GM12878 (cell line): ENCODE measurements around the gene MGRN1. TPM values are rescaled to one million over a fixed set of nuclear protein-coding genes. Genes with fewer than 3 reads are reported as not detected.

Source experiments
- ATAC-seq: fragments of 200-7000 bp; cut with Tn5 transposase; 3 replicates; pipeline ENCODE4 v1.9.1; 2020; ENCODE audit warnings: mild to moderate bottlenecking, moderate library complexity
- BruUV-seq: library from RNA; stranded (reverse); fragments of 400-500 nt; replicated peaks from 2 replicates; lab custom pipeline; 2021; lab: Mats Ljungman, UMichigan
- CTCF ChIA-PET: fragments of 300-600 bp; sonication (Branson Sonifier 250); formaldehyde crosslinking; extraction: SDS; loops from one replicate; lab custom pipeline; 2021; ENCODE audit warnings: inconsistent platforms; lab: Yijun Ruan, JAX
- POLR2A ChIA-PET: fragments of 350-600 bp; formaldehyde crosslinking; extraction: SDS; loops from one replicate; lab custom pipeline; 2021; ENCODE audit warnings: inconsistent platforms; lab: Charles Lee
- RAD21 ChIA-PET: fragments of 300-600 bp; sonication (Branson Sonifier 250); formaldehyde crosslinking; loops from one replicate; lab custom pipeline; 2023; ENCODE audit warnings: antibody characterized with exemption; ENCODE audit not compliant: unreplicated experiment; lab: Charles Lee
- SMC1A ChIA-PET: fragments of 300-600 bp; sonication (Branson Sonifier 250); formaldehyde crosslinking; loops from one replicate; lab custom pipeline; 2023; ENCODE audit not compliant: unreplicated experiment, uncharacterized antibody; lab: Charles Lee
- DNase-seq: peaks from one replicate; pipeline ENCODE4 v3.0.0-alpha.2; 2011; ENCODE audit warnings: low read depth, low spot score
- FAIRE-seq: peaks from 3 replicates; lab custom pipeline; 2011; peaks lifted over from hg19 to GRCh38; lab: Jason Lieb, UNC
- H2AFZ ChIP-seq: 2 replicates; pipeline ENCODE4 v1.6.0; 2011; ENCODE audit warnings: low read depth, low read length, control low read depth; ENCODE audit not compliant: control insufficient read depth
- H3K27ac ChIP-seq: 2 replicates; pipeline ENCODE4 v1.5.1; 2011; ENCODE audit warnings: control low read depth; ENCODE audit not compliant: control insufficient read depth, insufficient read depth
- H3K27me3 ChIP-seq, 2 experiments: replicated peaks in 1 of 2; 2 replicates each; pipeline versions ENCODE4 v1.6.0 to v1.6.1; 2011; ENCODE audit warnings: low read length in 1 of 2; ENCODE audit not compliant: control insufficient read depth in 2 of 2, insufficient read depth in 2 of 2
- H3K36me3 ChIP-seq, 2 experiments: 2 replicates each; pipeline ENCODE4 v1.5.1; 2011; ENCODE audit warnings: low read length in 1 of 2; ENCODE audit not compliant: control insufficient read depth in 2 of 2, insufficient read depth in 2 of 2
- H3K4me1 ChIP-seq: 2 replicates; pipeline ENCODE4 v1.6.1; 2011; ENCODE audit warnings: mild to moderate bottlenecking, low read length, moderate library complexity, mixed read lengths; ENCODE audit not compliant: control insufficient read depth, insufficient read depth
- H3K4me2 ChIP-seq: 2 replicates; pipeline ENCODE4 v1.6.0; 2011; ENCODE audit warnings: control low read depth; ENCODE audit not compliant: control insufficient read depth, insufficient read depth
- H3K4me3 ChIP-seq: fragments of 200-600 bp; sonication (generic); 2 replicates; pipeline ENCODE4 v1.5.1; 2016
- H3K79me2 ChIP-seq: 2 replicates; pipeline ENCODE4 v1.6.0; 2011; ENCODE audit warnings: low read length; ENCODE audit not compliant: control insufficient read depth, insufficient read depth
- H3K9ac ChIP-seq: 2 replicates; pipeline ENCODE4 v1.8.0; 2011; ENCODE audit warnings: low read length, control low read depth, mixed read lengths; ENCODE audit not compliant: control insufficient read depth, insufficient read depth
- H3K9me3 ChIP-seq: replicated peaks from 3 replicates; pipeline ENCODE4 v1.5.1; 2011; ENCODE audit warnings: mild to moderate bottlenecking, low read length; ENCODE audit not compliant: control insufficient read depth, insufficient read depth
- H4K20me1 ChIP-seq: 2 replicates; pipeline ENCODE4 v1.6.0; 2011; ENCODE audit not compliant: control insufficient read depth, insufficient read depth
- CBX3 ChIP-seq: fragments of 200-600 bp; sonication (generic); IDR thresholded peaks from 2 replicates; pipeline ENCODE4 v1.6.1; 2016; ENCODE audit warnings: low read depth, borderline replicate concordance
- FOS ChIP-seq: IDR thresholded peaks from 3 replicates; pipeline ENCODE4 v1.6.1; 2011; ENCODE audit warnings: borderline replicate concordance; ENCODE audit not compliant: insufficient read length; ENCODE audit errors: extremely low read depth
- JUND ChIP-seq: IDR thresholded peaks from 2 replicates; pipeline ENCODE4 v1.6.1; 2012; ENCODE audit warnings: low read depth, mild to moderate bottlenecking, low read length, improper control_type of control experiment, moderate library complexity
- KAT2A ChIP-seq: conservative IDR thresholded peaks from 2 replicates; pipeline ENCODE4 v1.6.1; 2011; ENCODE audit warnings: low read depth, low read length; ENCODE audit not compliant: control insufficient read depth
- NFYA ChIP-seq: IDR thresholded peaks from 2 replicates; pipeline ENCODE4 v1.6.1; 2011; ENCODE audit warnings: low read depth, mild to moderate bottlenecking, low read length, improper control_type of control experiment, borderline replicate concordance
- NR2C1 ChIP-seq: fragments of 450-650 bp; IDR thresholded peaks from 2 replicates; pipeline ENCODE4 v1.6.1; 2017; ENCODE audit warnings: antibody characterized with exemption, mild to moderate bottlenecking, moderate library complexity
- POLR2AphosphoS2 ChIP-seq: IDR thresholded peaks from 2 replicates; pipeline ENCODE4 v1.6.1; 2011; ENCODE audit warnings: low read depth, mild to moderate bottlenecking, low read length, improper control_type of control experiment, moderate library complexity
- POU2F2 ChIP-seq: IDR thresholded peaks from 3 replicates; pipeline ENCODE4 v1.6.1; 2011; ENCODE audit warnings: low read depth, mild to moderate bottlenecking, low read length, borderline replicate concordance
- SMAD1 ChIP-seq: fragments of 450-650 bp; IDR thresholded peaks from 2 replicates; pipeline ENCODE4 v1.6.1; 2018; ENCODE audit warnings: mild to moderate bottlenecking, low read depth; ENCODE audit not compliant: partially characterized antibody
- SUZ12 ChIP-seq: fragments of 200-600 bp; sonication (generic); IDR thresholded peaks from one replicate; pipeline ENCODE4 v1.6.1; 2018; ENCODE audit warnings: antibody characterized with exemption, mild to moderate bottlenecking; ENCODE audit not compliant: unreplicated experiment
- ZNF274 ChIP-seq: IDR thresholded peaks from one replicate; pipeline ENCODE4 v1.8.0; 2011; ENCODE audit not compliant: insufficient read length, insufficient read depth
- WGBS: methylation state at CpG from one replicate; pipeline ENCODE4 v1.1.6; 2016; ENCODE audit warnings: low lambda C conversion rate; ENCODE audit not compliant: insufficient replicate concordance, insufficient coverage; ENCODE audit errors: missing lambda C conversion rate; 5-methylcytosine and 5-hydroxymethylcytosine counted together
- in situ Hi-C: fragments of 300-500 bp; cut with MboI; formaldehyde crosslinking; loops from 9 replicates; pipeline ENCODE4 v1.14.3; 2018; ENCODE audit warnings: mixed read lengths
- intact Hi-C: fragments of 100-400 bp; cut with micrococcal nuclease; formaldehyde crosslinking; loops from one replicate; pipeline ENCODE4 v1.14.2; 2022; ENCODE audit not compliant: unreplicated experiment
- polyA plus RNA-seq, 11 experiments: library from polyadenylated mRNA; depleted of rRNA in 4 of 11; unstranded in 6 of 11; stranded (reverse) in 5 of 11; fragments of >200 nt; fragmentation: Nextera tagmentation in 4 of 11; fragmentation: Illumina TruSeq in 1 of 11; extraction: Ambion mirVana in 4 of 11; extraction: Trizol in 1 of 11; gene quantifications; 1 replicate in 1 of 11; 2 replicates in 10 of 11; pipeline versions ENCODE4 v1.2.1 to v1.2.3, GENCODE V29; 2011 to 2016; ENCODE audit warnings: inconsistent platforms in 2 of 11, missing spikeins in 2 of 11, low read depth in 1 of 11
- total RNA-seq, 4 experiments: library from RNA; depleted of rRNA in 3 of 4; stranded (reverse); fragments of >200 nt in 3 of 4; fragmentation: Illumina TruSeq in 1 of 4; extraction: Trizol in 1 of 4; gene quantifications; 2 replicates each; pipeline versions ENCODE4 v1.2.1 to v1.2.3, GENCODE V29; 2013 to 2021
- TF ChIP-seq, protein P1 (sequence below): IDR thresholded peaks from 2 replicates; pipeline ENCODE4 v1.6.1; 2012; ENCODE audit warnings: low read depth, low read length, improper control_type of control experiment
- TF ChIP-seq, protein P2 (sequence below): fragments of 450-650 bp; IDR thresholded peaks from 2 replicates; pipeline ENCODE4 v1.6.1; 2016; ENCODE audit warnings: mild to moderate bottlenecking
- TF ChIP-seq, protein P3 (sequence below): fragments of 450-650 bp; conservative IDR thresholded peaks from 2 replicates; pipeline ENCODE4 v1.6.1; 2017; ENCODE audit warnings: mild to moderate bottlenecking, moderate library complexity
- TF ChIP-seq, protein P4 (sequence below): IDR thresholded peaks from 2 replicates; pipeline ENCODE4 v1.6.1; 2012; ENCODE audit warnings: low read depth, low read length, improper control_type of control experiment
- TF ChIP-seq, protein P5 (sequence below): fragments of 450-650 bp; IDR thresholded peaks from 2 replicates; pipeline ENCODE4 v1.6.1; 2017; ENCODE audit warnings: low read depth, mild to moderate bottlenecking, moderate library complexity
- TF ChIP-seq, protein P6 (sequence below): IDR thresholded peaks from 2 replicates; pipeline ENCODE4 v1.6.1; 2011; ENCODE audit warnings: borderline replicate concordance, low read depth, mild to moderate bottlenecking, moderate library complexity, mixed read lengths, low read length; ENCODE audit not compliant: insufficient read depth; ENCODE audit errors: extremely low read length

MGRN1 gene
- total and polyA plus RNA-seq, 10 of the 15 experiments (the other 5 are each of a cell fraction or from before 2014, with no cell fraction given) = 0.35 to 86.7 (median 14.6) TPM

DNA sequence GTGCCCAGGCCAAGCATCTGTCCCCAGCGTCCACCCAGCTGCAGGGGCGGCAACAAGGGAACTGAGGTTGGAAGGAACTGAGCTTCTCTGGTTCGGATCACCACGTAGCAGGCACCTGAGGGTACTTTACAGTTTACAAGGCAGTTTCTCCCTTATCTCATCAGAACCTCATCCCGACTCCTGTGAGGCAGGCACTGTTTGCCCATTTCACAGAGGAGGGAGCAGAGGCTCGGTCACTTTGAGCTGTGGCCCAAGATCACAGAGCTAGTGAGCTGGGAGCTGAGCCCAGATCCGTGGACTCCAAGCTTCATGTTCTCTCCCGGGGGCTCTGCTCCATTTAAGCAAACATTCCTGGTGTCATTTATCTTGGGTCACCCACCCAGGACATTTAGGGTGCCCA, 25.1 kb upstream of the MGRN1 start:
- Histone ChIP-seq H3K79me2 (no peaks in the 10 kb centered on the region), H3K27me3 (no peaks in the 10 kb centered on the region; a peak in 1 of 4 replicates), H3K4me2 (no peak overlapping the region), H4K20me1 (no peaks in the 10 kb centered on the region), H3K27ac (no peak overlapping the region), H3K9ac (no peak overlapping the region), H3K36me3 (no peaks in the 10 kb centered on the region), H2AFZ (no peak overlapping the region), H3K4me1 (no peaks in the 10 kb centered on the region), H3K9me3 (no peaks in the 10 kb centered on the region), H3K4me3 (no peak overlapping the region)
- SMC1A ChIA-PET = no interaction called here
- DNase-seq = no peak
- ATAC-seq = no peak
- POLR2A ChIA-PET = no interaction called here
- TF ChIP-seq ZNF274 (no peak), JUND (no peak), SMAD1 (no peak), FOS (no peak), POU2F2 (no peak), CBX3 (no peak), NFYA (no peak), KAT2A (no peak), POLR2AphosphoS2 (no peak), SUZ12 (no peak), NR2C1 (no peak)
- TF ChIP-seq, protein P1, sequence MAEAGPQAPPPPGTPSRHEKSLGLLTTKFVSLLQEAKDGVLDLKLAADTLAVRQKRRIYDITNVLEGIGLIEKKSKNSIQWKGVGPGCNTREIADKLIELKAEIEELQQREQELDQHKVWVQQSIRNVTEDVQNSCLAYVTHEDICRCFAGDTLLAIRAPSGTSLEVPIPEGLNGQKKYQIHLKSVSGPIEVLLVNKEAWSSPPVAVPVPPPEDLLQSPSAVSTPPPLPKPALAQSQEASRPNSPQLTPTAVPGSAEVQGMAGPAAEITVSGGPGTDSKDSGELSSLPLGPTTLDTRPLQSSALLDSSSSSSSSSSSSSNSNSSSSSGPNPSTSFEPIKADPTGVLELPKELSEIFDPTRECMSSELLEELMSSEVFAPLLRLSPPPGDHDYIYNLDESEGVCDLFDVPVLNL = no peak
- TF ChIP-seq, protein P2, sequence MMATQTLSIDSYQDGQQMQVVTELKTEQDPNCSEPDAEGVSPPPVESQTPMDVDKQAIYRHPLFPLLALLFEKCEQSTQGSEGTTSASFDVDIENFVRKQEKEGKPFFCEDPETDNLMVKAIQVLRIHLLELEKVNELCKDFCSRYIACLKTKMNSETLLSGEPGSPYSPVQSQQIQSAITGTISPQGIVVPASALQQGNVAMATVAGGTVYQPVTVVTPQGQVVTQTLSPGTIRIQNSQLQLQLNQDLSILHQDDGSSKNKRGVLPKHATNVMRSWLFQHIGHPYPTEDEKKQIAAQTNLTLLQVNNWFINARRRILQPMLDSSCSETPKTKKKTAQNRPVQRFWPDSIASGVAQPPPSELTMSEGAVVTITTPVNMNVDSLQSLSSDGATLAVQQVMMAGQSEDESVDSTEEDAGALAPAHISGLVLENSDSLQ = no peak
- TF ChIP-seq, protein P3, sequence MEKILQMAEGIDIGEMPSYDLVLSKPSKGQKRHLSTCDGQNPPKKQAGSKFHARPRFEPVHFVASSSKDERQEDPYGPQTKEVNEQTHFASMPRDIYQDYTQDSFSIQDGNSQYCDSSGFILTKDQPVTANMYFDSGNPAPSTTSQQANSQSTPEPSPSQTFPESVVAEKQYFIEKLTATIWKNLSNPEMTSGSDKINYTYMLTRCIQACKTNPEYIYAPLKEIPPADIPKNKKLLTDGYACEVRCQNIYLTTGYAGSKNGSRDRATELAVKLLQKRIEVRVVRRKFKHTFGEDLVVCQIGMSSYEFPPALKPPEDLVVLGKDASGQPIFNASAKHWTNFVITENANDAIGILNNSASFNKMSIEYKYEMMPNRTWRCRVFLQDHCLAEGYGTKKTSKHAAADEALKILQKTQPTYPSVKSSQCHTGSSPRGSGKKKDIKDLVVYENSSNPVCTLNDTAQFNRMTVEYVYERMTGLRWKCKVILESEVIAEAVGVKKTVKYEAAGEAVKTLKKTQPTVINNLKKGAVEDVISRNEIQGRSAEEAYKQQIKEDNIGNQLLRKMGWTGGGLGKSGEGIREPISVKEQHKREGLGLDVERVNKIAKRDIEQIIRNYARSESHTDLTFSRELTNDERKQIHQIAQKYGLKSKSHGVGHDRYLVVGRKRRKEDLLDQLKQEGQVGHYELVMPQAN = no peak
- TF ChIP-seq, protein P4, sequence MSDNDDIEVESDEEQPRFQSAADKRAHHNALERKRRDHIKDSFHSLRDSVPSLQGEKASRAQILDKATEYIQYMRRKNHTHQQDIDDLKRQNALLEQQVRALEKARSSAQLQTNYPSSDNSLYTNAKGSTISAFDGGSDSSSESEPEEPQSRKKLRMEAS = no peak
- TF ChIP-seq, protein P5, sequence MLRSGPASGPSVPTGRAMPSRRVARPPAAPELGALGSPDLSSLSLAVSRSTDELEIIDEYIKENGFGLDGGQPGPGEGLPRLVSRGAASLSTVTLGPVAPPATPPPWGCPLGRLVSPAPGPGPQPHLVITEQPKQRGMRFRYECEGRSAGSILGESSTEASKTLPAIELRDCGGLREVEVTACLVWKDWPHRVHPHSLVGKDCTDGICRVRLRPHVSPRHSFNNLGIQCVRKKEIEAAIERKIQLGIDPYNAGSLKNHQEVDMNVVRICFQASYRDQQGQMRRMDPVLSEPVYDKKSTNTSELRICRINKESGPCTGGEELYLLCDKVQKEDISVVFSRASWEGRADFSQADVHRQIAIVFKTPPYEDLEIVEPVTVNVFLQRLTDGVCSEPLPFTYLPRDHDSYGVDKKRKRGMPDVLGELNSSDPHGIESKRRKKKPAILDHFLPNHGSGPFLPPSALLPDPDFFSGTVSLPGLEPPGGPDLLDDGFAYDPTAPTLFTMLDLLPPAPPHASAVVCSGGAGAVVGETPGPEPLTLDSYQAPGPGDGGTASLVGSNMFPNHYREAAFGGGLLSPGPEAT = no peak
- TF ChIP-seq, protein P6, sequence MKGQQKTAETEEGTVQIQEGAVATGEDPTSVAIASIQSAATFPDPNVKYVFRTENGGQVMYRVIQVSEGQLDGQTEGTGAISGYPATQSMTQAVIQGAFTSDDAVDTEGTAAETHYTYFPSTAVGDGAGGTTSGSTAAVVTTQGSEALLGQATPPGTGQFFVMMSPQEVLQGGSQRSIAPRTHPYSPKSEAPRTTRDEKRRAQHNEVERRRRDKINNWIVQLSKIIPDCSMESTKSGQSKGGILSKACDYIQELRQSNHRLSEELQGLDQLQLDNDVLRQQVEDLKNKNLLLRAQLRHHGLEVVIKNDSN = no peak
- 51% methylated on average over 8 of the region's 8 CpGs for WGBS
- RAD21 ChIA-PET = no interaction called here
- in situ Hi-C loops = loop anchor here (10.0 kb wide), 1 partner anchor 65 kb away; the partner anchor contains the start of gene CDIP1
- no peak for FAIRE-seq
- BruUV-seq = no TSS peak
- intact Hi-C loops = no loop called here
- CTCF ChIA-PET = interaction anchor here (1.1 to 1.6 kb wide), 2 partner anchors 12 to 24 kb away, joined by 3 to 4 read pairs; partner anchors contain the start of gene MGRN1
